ENCODE measurements around the gene ALG6. TPM values are rescaled to one million over a fixed set of nuclear protein-coding genes. Genes with fewer than 3 reads are reported as not detected.

ALG6 gene
- total RNA-seq, 2 experiments from 2014 or later = 21.7 to 23.8 TPM

Other genes starting within 250 kb of the ALG6 start
- gene FOXD3, start 45.1 kb upstream of the ALG6 start, total RNA-seq = not detected
- gene ITGB3BP, start 155.6 kb downstream of the ALG6 start, total RNA-seq = 10 to 100 TPM; 44.9 to 46.2 TPM
- 1 to 10 TPM; 6.7 to 6.8 TPM for gene EFCAB7, start 155.9 kb downstream of the ALG6 start, total RNA-seq
- gene PGM1, start 225.8 kb downstream of the ALG6 start, total RNA-seq = 10 to 100 TPM; 32.8 to 34.5 TPM

All from activated CD4-positive, alpha-beta memory T cell treated with anti-CD3 and anti-CD28 coated beads, Interleukin-2, amount 10 ng/mL, durations not matched to agents 7 days and 5 days (primary cell).